Small intestine (tissue), 7 donors: ENCODE measurements around the gene METTL25B. TPM values are rescaled to one million over a fixed set of nuclear protein-coding genes. Genes with fewer than 3 reads are reported as not detected.

Source experiments
- DNase-seq, 2 donors: peaks; one replicate each; pipeline versions ENCODE4 v3.0.0 to v3.0.0-alpha.2; 2013
- FAIRE-seq: peaks from 2 replicates; lab custom pipeline; 2012; peaks lifted over from hg19 to GRCh38; lab: Jason Lieb, UNC
- H3K27ac ChIP-seq, 3 donors: one replicate each; pipeline ENCODE4 v1.5.1; 2013; ENCODE audit warnings: low read length in 2 of 3, mild to moderate bottlenecking in 2 of 3, control low read depth in 1 of 3, inconsistent platforms in 1 of 3, low read depth in 1 of 3, moderate library complexity in 1 of 3
- H3K27me3 ChIP-seq, 3 donors: one replicate each; pipeline ENCODE4 v1.6.1; 2013; ENCODE audit warnings: low read length in 3 of 3, inconsistent platforms in 1 of 3; ENCODE audit not compliant: control insufficient read depth in 3 of 3, insufficient read depth in 3 of 3
- H3K36me3 ChIP-seq, 3 donors: one replicate each; pipeline ENCODE4 v1.6.1; 2013; ENCODE audit warnings: low read length in 3 of 3, inconsistent platforms in 1 of 3, low read depth in 1 of 3, mild to moderate bottlenecking in 1 of 3, moderate library complexity in 1 of 3; ENCODE audit not compliant: control insufficient read depth in 3 of 3, insufficient read depth in 2 of 3
- H3K4me1 ChIP-seq, 3 donors: one replicate each; pipeline ENCODE4 v1.6.1; 2013; ENCODE audit warnings: low read length in 2 of 3, inconsistent platforms in 1 of 3, low read depth in 1 of 3, mild to moderate bottlenecking in 1 of 3, moderate library complexity in 1 of 3; ENCODE audit not compliant: control insufficient read depth in 3 of 3, insufficient read depth in 2 of 3
- H3K4me3 ChIP-seq, 3 donors: one replicate each; pipeline ENCODE4 v1.5.1; 2013; ENCODE audit warnings: low read length in 3 of 3, control low read depth in 1 of 3, inconsistent platforms in 1 of 3, low read depth in 1 of 3, mild to moderate bottlenecking in 1 of 3, moderate library complexity in 1 of 3
- H3K9me3 ChIP-seq, 2 donors: one replicate each; pipeline ENCODE4 v1.6.1; 2013; ENCODE audit warnings: low read depth in 1 of 2, low read length in 1 of 2; ENCODE audit not compliant: control insufficient read depth in 2 of 2, insufficient read depth in 1 of 2
- WGBS, 3 donors: extraction: QIAGEN DNeasy Blood & Tissue Kit; methylation state at CpG; one replicate each; pipeline ENCODE4 v1.1.7; 2013; 5-methylcytosine and 5-hydroxymethylcytosine counted together
- polyA plus RNA-seq, 4 donors: library from polyadenylated mRNA; stranded (reverse) in 3 of 4; unstranded in 1 of 4; fragments of 200-250 nt in 3 of 4; fragments of 120-200 nt in 1 of 4; gene quantifications; one replicate each; pipeline versions ENCODE4 v1.2.1 to v1.2.3, GENCODE V29; 2013
- donor health status: healthy with polysubstance abuse.
- donor health status: control.
- donor health status: control.
- donor health status: Bipolar disorder and iron deficiency.
- donor health status: healthy.

The METTL25B gene
- polyA plus RNA-seq, 4 donors = 27.8 to 79.8 (median 49.4) TPM

- Histone ChIP-seq H3K4me1 (peaks cover 3 to 48% (median 4%) of the 10 kb centered on the region in 3 donors), H3K27ac (peak overlapping the region in 1 of 3 donors; percentile 39), H3K27me3 (peaks cover 0 to 8% (median 3%) of the 10 kb centered on the region in 3 donors), H3K36me3 (peaks cover 0 to 2% (median 0%) of the 10 kb centered on the region in 3 donors), H3K9me3 (no peaks in the 10 kb centered on the region), H3K4me3 (no peak overlapping the region)
- DNase-seq (no peak), FAIRE-seq (no peak)
- WGBS, 3 donors = 84 to 89% (median 85%) methylated on average over 5 of the region's 5 CpGs
These were observed 33.6 kb upstream of the METTL25B start for GRCh38 chr1:156694690-156694962.

- Histone ChIP-seq H3K27me3 (peaks cover 0 to 6% (median 3%) of the 10 kb centered on the region in 3 donors), H3K9me3 (no peaks in the 10 kb centered on the region), H3K4me1 (peaks cover 3 to 27% (median 4%) of the 10 kb centered on the region in 3 donors), H3K36me3 (peaks cover 0 to 14% (median 0%) of the 10 kb centered on the region in 3 donors), H3K4me3 (no peak overlapping the region), H3K27ac (no peak overlapping the region)
- 93 to 95% (median 93%) methylated on average over 8 of the region's 8 CpGs for WGBS, 3 donors
- FAIRE-seq = no peak
- no peak for DNase-seq
These were observed 31.5 kb upstream of the METTL25B start for GRCh38 chr1:156696755-156697154.

GRCh38 chr1:156697481-156697880 is 30.8 kb upstream of the METTL25B start:
- FAIRE-seq (no peak), DNase-seq (no peak)
- Histone ChIP-seq H3K27me3 (peaks cover 0 to 3% (median 0%) of the 10 kb centered on the region in 3 donors), H3K36me3 (peaks cover 0 to 14% (median 0%) of the 10 kb centered on the region in 3 donors), H3K27ac (no peak overlapping the region), H3K4me1 (peaks cover 3 to 20% (median 4%) of the 10 kb centered on the region in 3 donors), H3K4me3 (no peak overlapping the region), H3K9me3 (no peaks in the 10 kb centered on the region)
- 81 to 86% (median 86%) methylated on average over 8 of the region's 8 CpGs for WGBS, 3 donors

GRCh38 chr1:156698995-156699394 is 29.3 kb upstream of the METTL25B start:
- Histone ChIP-seq H3K4me1 (peaks cover 0 to 4% (median 0%) of the 10 kb centered on the region in 3 donors), H3K4me3 (no peak overlapping the region), H3K27ac (no peak overlapping the region), H3K36me3 (peaks cover 0 to 14% (median 0%) of the 10 kb centered on the region in 3 donors), H3K27me3 (peaks cover 0 to 9% (median 3%) of the 10 kb centered on the region in 3 donors), H3K9me3 (no peaks in the 10 kb centered on the region)
- DNase-seq (no peak), FAIRE-seq (no peak)
- 71 to 100% (median 79%) methylated on average over 1 of the region's 1 CpG for WGBS, 3 donors

- Histone ChIP-seq H3K9me3 (no peaks in the 10 kb centered on the region), H3K36me3 (peaks cover 0 to 14% (median 0%) of the 10 kb centered on the region in 3 donors), H3K4me1 (peaks cover 6 to 19% (median 12%) of the 10 kb centered on the region in 3 donors), H3K27me3 (peaks cover 2 to 28% (median 6%) of the 10 kb centered on the region in 3 donors), H3K27ac (no peak overlapping the region), H3K4me3 (no peak overlapping the region)
- DNase-seq (no peak), FAIRE-seq (no peak)
- 68 to 80% (median 75%) methylated on average over 7 to 8 of the region's 8 CpGs for WGBS, 3 donors
These were observed 27.3 kb upstream of the METTL25B start for GRCh38 chr1:156700736-156701531.

GRCh38 chr1:156703336-156703735 is 24.9 kb upstream of the METTL25B start:
- 25 to 64% (median 47%) methylated on average over 4 of the region's 4 CpGs for WGBS, 3 donors

GRCh38 chr1:156703741-156704140 is 24.5 kb upstream of the METTL25B start:
- peaks cover 0 to 14% (median 0%) of the 10 kb centered on the region in 3 donors for H3K36me3 ChIP-seq
- H3K4me3 ChIP-seq = peak overlapping the region in 1 of 3 donors; percentile 47
- FAIRE-seq = no peak
- no peak for DNase-seq
- peaks cover 8 to 42% (median 12%) of the 10 kb centered on the region in 3 donors for H3K4me1 ChIP-seq
- no peak overlapping the region for H3K27ac ChIP-seq
- H3K27me3 ChIP-seq = peaks cover 2 to 32% (median 6%) of the 10 kb centered on the region in 3 donors
- no peaks in the 10 kb centered on the region for H3K9me3 ChIP-seq
- 37 to 50% (median 38%) methylated on average over 4 of the region's 4 CpGs for WGBS, 3 donors

More at GRCh38 chr1:156703336-156703735, 24.9 kb upstream of the METTL25B start:
- Histone ChIP-seq H3K36me3 (peaks cover 0 to 14% (median 0%) of the 10 kb centered on the region in 3 donors), H3K27ac (no peak overlapping the region), H3K9me3 (no peaks in the 10 kb centered on the region), H3K27me3 (peaks cover 2 to 32% (median 6%) of the 10 kb centered on the region in 3 donors), H3K4me1 (peaks cover 8 to 40% (median 12%) of the 10 kb centered on the region in 3 donors), H3K4me3 (no peak overlapping the region)
- no peak for DNase-seq
- no peak for FAIRE-seq

- DNase-seq (no peak), FAIRE-seq (no peak)
- peak overlapping the region in 1 of 3 donors; percentile 47 for H3K4me3 ChIP-seq
- peaks cover 2 to 32% (median 6%) of the 10 kb centered on the region in 3 donors for H3K27me3 ChIP-seq
- H3K27ac ChIP-seq = no peak overlapping the region
- H3K9me3 ChIP-seq = no peaks in the 10 kb centered on the region
- H3K4me1 ChIP-seq = peaks cover 8 to 42% (median 12%) of the 10 kb centered on the region in 3 donors
- peaks cover 0 to 14% (median 0%) of the 10 kb centered on the region in 3 donors for H3K36me3 ChIP-seq
- WGBS, 3 donors = 57 to 63% (median 62%) methylated on average over 10 of the region's 10 CpGs
These were observed 24.0 kb upstream of the METTL25B start for GRCh38 chr1:156704166-156704711.
